RPMI8226 (cell line): ENCODE data around the gene BMP10.
"Not testable (repeated sequence)": the region's sequence is repeated elsewhere in the genome, so short reads cannot be mapped to it uniquely, and the experiment has no call there.

Experiments
- DNase-seq: peaks from one replicate; pipeline ENCODE4 v3.0.0-alpha.2; 2015

BMP10 gene, protein sequence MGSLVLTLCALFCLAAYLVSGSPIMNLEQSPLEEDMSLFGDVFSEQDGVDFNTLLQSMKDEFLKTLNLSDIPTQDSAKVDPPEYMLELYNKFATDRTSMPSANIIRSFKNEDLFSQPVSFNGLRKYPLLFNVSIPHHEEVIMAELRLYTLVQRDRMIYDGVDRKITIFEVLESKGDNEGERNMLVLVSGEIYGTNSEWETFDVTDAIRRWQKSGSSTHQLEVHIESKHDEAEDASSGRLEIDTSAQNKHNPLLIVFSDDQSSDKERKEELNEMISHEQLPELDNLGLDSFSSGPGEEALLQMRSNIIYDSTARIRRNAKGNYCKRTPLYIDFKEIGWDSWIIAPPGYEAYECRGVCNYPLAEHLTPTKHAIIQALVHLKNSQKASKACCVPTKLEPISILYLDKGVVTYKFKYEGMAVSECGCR

DNA sequence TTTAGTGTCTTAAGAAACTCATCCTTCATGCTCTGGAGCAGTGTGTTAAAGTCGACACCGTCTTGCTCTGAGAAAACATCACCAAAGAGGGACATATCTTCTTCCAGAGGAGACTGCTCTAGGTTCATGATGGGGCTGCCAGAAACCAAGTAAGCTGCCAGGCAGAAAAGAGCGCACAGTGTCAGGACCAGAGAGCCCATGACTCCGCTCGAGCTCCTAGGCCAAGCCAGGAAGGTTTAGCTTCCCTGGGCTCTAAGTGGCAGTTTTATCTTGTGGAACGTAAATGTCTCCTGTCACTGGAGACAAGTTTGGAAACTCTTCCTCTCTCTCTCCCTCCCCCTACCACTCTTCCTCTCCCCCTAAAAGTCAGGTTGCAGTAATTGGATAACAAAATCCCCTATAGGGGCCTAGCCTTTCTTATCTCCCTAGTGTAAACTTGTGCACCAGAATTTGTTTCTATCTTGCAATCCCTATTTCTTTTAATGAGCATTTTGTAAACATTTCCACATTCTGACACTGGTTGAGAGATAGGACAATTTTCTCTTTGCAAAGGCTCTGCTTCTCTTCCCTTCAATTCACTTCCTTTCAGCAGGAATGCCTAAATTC lies at the start of gene BMP10:
Gene BMP10 (minus strand): TSS at position 239 of the 606 bp plus-strand sequence. CDS start 39 bp downstream, at position 200.
- no peak for DNase-seq

DNA sequence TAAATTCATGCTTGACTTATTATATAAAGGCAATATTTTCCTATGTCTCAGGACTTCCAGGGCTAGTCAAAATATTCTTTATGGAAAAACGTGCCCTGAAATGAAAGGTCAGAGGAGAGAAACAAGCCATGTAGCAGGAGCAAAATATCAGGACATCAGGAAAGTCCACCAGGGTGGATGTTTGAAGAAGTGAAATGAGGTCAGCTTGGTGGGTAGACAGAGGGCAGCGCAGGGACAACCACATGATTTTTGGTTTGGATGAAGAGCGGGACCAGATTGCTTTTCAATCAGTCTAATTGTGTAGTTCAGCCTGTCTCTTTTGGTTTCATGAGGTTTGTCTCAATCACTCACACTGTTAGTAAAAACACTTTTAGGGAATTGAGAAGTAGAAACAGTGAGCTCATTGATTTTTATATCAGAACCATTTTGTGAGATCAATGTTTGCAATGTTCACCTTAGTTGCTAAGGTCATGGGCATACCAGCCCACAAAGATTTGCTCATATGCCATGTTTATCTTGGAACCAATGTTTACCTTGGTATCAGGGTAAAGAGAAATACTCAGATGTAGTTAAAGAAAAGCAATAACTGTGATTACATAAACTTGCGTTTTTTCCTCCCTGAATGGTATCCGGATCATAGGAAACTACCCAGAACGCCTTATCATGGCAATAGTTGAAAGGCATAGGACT lies 49.4 kb upstream of the BMP10 start:
- no peak for DNase-seq

DNA sequence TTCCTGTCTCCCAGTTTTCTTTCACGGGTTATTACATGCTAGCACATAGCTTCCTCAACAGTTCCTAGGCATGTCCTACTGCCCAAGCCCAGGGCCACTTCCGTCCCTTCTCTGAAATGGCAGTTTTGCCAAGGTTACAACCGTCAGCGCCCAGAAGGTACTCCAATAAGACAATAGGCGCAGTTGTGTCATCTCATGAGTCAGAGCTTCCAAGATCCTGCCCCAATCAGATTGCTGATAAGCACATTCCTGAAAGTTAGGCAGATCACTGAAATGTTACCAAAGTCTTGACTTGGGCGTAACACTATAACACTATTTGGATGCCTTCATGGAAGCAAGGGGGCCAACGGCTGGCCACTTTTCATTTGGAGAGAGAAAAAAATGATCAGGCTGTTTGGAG lies 47.3 kb upstream of the BMP10 start:
- no peak for DNase-seq

DNA sequence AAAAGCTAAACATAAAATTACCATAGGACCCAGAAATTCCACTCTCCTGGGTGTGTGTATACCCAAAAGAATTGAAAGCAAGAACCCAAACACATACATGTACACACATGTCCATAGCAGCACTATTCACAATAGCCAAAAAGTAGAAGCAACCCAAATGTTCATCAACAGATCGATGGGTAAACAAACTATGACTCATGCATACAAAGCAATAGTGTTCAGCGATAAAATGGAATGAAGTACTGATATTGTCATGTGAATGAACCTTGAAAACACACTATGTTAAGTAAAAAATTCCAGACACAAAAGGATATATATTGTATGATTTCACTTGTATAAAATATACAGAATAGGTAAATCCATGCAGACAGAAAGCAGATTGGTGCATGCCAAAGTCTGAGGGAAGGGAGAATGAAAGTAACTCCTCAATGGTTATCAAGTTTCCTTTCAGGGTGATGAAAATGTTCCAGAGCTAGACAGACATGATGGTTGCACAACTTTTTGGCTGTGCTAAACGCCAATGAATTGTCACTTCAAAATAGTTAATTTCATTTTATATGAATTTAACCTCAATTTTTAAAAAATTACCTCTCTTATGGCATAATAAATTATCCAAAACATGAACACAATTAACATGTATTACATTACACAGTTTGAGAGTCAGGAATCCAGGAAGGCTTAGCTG lies 46.0 kb upstream of the BMP10 start:
- no peak for DNase-seq

DNA sequence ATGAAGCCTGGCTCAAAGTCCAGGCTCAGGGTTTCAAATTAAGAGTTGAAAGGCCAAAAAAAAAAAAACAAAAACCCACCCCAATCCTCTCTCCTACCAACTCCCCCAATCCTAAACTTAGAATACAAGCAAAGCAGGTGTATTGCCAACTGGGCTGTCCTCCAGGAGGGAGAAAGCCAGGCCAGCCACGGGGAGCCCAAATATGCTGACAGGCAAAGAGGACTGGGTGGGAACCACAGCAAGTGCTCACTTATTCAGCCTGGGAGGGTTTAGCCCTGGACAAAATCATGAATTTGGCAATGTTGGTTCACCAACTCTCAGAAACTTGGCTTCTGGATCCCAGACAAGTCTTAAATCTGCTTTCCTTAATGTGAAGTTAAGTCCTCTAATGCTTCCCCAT lies 45.0 kb upstream of the BMP10 start:
- DNase-seq: no peak

DNA sequence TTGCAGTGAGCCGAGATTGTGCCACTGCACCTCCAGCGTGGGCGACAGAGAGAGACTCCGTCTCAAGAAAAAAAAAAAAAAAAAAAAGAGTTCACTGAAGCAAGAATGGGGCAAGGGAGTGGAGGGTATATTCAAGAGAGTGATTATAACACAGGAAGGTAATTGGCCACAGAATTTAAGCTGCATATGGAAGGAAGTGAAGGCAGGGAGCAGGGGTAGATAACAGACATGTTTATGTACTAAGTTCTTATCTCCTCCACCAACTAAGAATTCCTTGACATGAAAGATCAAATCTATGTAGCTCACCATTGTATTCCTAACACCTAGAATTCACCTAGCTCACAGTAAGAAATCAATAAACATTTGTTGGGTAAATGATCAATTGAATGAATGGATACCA lies 44.2 kb upstream of the BMP10 start:
- no peak for DNase-seq

DNA sequence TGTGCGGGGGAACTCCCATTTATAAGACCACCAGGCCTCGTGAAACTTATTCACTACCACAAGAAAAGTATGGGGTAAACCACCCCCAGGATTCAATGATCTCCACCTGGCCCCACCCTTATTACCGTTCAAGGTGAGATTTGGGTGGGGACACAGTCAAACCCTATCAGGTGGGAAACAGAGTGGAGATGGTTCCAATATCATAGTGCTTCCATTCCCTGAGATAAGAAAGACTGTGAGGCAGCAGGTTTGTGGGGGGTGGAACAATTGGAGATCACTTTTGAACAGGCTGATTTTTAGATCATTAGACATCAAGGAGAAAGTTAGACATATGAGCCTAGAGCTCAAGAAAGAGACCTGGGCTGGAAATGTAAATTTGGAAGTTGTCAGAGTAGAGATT lies 42.2 kb upstream of the BMP10 start:
- no peak for DNase-seq

DNA sequence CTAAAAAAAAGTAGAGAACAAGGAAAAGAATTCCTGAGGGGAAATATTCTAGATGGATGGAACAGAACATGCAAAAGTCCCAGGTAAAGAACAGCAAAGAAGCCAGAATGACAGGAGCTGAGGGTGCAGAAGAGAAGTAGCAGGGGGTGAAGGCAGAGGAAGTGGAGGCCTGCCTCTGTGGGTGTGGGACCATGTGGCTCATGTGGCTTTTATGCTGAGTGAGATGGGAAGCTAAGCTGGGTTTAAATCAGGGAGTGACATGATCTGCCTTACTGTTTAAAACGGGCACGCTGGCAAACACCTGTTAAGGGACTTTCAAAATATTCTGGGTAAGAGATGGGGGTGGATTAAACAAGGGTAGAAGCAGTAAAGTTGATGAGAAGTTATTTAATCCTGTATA lies 41.5 kb upstream of the BMP10 start:
- DNase-seq: no peak

DNA sequence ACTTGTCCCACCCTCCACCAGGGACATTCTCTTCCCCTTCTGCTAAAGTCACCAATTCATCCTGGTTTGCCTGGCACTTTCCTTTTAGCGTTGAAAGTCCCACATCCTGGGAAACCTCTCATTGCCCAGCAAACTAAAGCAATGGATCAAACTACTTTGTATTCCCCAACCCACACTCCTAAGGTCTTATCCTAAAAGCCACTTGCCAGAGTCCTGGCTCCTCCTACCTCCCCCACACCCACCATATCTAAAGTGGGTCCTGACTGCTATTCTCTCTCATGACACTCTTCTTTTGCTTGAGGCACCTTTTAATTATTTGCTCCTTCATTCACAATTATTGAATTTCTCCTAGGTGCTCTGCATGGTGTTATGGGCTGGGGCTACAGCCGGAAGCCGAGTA lies 40.9 kb upstream of the BMP10 start:
- no peak for DNase-seq

DNA sequence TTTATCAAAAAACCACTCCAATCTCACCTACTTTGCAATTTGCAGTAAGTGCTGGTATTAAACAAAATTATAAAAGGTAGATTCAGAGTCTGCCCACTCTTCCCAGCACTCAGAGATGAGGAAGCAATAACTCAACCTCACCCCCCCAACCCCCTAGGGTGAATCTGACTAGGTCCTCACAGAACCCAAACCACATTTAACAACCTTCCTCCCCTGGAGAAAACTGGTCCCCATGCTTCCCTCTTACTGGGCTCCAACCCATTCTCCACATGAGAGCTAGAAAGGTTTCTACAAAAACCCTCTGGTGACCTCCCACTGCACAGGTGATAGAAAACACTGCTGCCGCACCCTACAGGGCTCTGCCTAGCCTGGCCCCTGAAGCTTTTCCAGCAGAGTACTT lies 40.5 kb upstream of the BMP10 start:
- DNase-seq: no peak

DNA sequence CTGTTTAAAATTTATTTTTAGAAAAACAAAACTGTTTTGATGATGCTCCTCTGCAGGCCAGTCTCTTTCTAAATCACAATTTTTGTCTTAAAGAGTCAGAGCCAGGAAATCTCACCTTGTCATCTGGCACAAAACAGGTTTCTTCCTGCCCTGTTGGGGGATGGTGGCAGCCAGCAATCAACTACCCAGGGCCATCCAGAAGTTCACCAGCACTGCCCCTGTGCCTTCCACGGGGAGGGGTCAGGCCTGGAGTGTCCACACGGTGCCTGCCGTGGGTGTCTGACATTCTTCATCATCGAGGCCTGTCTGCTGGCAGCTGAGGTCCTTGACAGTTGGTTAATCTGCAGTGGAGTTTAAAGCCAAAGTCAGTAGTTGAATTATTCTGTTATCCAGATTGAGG lies 40.0 kb upstream of the BMP10 start:
- DNase-seq: no peak

DNA sequence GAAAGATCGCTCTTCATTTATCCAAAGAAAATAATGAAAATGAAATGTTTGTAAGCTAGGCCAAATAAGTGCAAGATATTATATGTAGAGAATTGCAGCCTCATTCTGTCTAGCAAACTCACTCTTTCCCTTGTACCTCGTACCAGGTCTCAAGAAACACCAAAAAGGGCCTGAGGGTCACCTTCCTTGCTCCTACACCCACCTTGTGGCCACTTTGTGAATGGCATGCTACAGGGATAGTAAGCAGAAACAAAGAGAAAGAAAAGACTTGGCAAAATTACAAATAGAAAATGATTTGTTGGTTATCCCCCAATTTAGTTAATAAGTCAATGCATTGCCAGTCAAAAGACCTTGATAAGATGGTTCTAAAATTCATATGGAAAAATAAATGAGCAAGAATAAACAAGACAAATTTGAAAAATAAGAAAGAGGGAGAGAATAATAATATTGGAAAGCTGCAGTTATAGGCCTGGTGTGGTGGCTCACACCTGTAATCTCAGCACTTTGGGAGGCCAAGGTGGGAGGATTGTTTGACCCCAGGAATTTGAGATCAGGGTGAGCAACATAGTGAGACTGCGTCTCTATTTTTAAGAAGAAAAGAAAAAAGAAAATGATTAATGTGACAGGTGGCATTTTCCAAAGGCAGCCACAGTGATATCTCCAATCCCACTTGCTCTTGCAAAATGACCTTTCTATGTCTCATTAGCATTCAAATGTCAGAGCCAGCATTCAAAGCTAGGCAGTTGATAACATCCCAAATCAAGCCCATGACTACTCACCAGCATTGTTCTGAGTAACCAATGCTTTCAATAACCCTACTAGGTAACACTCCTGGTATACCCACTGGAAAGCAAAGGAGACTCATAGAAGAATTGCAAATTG lies 38.8 kb upstream of the BMP10 start:
- DNase-seq: peak; percentile 82

DNA sequence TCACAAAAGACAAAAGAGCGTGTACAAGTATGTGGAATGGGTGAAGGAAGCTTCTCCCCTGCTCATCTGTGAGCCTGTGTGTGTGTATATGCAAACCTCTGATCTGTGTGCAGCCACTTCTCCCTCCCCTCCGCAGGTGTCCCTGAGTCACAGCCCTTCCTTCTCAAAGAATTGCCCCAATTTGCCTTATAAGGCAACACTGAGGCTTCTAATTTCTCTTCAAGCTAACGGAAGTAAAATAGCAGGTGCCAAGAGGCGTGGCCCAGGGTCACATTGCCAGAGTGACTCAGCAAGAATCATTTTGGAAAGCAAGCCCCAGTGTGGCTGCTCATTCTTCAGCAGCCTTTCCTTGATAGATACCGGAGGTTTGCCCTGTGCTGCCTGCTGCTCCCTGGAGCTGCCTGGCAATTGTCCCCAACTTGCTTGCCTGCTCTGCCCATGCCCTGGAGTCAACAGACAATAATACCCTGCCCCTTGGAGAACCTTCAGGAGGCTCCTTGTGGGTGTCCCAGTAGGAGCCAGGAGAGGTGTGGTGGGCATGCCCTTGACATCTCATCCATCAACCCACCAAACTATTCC lies 37.3 kb upstream of the BMP10 start:
- peak; percentile 97 for DNase-seq

DNA sequence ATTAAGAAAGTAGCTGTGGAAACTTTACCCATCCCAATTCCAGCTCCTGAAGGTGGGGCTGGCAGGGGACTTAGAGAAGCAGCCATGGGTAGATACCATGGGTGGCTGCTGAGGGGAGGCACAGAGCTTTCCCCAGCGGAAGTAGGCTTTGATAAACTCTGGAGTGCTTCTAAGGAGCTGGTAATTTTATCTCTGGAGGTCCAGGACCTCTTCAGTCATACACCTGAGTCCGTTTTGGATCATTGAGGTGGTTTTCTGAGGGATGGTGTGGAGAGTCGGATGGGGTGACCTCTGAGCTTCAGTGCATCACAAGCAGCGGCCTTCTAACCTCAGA lies 36.7 kb upstream of the BMP10 start:
- no peak for DNase-seq

DNA sequence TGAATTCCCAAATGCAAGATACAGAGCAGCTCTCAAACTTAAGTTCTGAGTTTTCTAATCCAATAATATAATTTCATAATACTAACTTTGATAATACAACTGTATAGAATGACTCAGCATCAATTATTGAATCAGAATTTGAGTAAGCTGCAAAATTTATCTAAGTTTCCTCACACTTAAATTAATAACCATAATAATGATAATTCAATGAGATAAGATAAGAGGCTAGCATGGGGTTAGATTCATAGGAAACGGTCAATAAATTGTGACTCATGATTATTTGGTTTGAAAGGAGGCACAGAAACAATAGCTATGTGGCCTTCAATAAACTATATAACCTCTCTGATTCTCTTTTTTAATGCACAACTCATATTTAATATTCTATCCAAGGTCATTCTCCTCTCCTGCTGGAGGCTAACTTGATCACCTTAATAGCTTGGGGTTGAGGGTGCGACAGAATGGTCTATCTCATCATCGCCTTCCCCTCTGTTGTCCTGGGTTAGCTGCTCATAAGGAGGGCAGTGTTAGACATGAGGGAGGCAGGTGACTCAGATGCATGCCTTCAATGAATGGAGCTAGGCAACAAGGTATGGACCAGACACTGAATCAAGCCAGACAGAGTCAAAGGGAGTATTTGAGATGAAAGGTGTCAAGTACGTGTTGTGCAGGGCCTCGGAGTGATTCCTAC lies 36.2 kb upstream of the BMP10 start:
- DNase-seq: no peak

DNA sequence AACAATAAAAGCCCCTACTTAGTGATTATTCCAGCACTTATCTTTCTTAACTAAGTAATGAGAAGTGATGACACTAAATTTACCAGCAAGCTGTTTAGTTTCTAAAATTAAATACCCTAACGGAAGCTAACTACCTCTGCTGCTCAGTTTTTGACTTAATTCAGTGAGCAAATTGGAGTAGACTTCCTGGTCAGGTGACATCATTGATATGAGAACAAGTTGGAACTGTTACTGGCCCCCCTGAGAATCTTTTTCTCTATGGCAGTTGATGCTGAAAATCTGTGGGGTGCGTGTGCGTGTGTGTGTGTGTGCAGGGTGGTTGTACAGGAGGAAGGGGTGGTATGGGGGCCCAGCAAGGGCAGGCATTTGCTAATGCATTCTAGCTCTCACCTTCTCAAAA lies 35.5 kb upstream of the BMP10 start:
- no peak for DNase-seq

DNA sequence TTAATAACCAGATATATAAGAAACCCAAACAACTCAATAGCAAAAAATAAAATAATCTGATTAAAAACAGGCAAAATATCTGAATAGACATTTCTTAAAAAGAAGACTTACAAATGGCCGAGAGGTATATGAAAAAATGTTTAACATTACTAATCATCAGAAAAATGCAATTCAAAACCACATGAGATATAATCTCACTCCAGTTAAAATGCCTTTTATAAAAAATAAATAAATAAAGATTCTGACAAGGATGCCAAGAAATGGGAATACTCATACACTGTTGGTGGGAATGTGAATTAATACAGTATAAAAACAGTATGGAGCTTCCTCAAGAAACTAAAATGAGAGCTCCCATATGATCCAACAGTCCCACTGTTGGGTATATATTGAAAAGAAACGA lies 33.9 kb upstream of the BMP10 start:
- no peak for DNase-seq

DNA sequence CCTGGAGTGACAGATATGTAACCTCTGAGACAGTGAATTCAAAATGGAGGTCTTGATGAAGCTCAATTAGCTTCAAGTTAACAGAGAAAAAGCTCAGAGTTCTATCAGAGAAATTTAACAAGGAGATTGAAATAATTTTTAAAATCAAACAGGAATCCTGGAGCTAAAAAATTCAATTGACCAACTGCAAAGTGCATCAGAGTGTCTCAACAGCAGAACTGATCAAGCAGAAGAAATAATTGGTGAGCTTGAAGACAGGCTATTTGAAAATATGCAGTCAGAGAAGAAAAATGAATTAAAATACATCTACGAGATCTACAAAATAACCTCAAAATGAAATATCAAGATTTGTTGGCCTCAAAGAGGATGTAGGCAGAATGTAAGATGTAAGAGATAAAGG lies 30.4 kb upstream of the BMP10 start:
- DNase-seq: no peak

DNA sequence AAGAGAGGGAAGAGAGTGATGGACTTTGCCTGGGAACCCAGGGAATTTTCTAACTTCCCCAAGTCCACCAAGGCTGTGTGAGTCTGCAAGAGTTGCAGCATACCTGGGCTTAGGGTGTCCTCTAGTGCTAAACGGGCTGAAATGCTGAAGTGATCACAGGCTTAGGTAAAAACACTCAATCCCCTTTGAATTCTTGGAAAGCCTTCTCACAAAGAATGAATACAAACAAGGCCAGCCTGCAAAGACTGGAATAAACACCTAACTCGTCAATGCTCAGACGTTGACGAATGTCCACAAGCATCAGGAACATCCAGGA lies 30.0 kb upstream of the BMP10 start:
- DNase-seq: no peak

DNA sequence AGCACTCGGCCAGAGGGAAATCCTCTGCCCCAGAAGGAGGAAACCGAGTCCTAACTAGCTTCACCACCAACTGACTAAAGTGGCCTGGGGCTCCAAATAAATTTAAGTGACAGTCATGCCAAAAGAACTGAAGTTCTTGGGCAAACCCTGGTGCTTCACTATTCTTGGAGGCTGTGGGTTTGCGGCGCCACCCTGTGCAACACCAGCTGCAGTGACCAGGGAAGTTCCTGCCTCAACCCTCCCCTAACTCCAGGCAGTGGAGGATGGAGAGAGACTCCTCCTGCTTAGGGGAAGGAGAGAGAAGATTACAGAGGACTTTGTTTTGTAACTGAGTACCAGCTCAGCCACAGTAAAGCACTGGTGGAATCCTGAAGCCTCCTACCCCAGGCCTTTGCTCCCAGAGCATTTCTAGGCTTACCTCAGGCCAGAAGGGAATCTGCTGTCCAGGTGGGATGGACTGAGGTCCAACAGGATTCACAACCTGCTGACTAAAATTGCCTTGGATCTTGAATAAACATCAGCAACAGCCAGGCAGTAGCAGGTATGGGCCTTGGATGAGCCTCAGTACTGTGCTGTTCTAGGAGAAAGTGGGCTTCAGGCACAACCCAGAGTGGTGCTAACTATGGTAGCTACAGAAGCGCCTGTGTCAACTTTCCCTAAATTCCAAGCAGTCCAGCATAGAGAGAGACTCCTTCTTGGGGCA lies 29.4 kb upstream of the BMP10 start:
- DNase-seq: no peak

DNA sequence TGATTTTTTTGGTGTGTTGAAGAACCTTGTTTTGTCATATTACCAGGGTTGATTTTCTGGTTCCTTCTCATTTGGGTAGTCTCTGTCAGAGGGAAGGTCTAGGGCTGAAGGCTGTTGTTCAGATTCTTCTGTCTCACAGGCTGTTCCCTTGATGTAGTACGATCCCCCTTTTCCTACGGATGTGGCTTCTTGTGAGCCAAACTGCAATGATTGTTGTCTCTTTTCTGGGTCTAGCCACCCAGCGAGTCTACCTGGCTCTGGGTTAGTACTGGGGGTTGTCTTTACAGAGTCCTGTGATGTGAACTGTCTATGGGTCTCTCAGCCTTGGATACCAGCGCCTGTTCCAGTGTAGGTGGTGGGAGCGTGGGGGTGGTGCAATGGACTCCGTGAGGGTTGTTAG lies 24.8 kb upstream of the BMP10 start:
- DNase-seq: not testable (repeated sequence)
